HTR-8/SVneo (cell line): Measurements from ENCODE around the gene ADGRE2.

Experiments used
- DNase-seq: peaks from one replicate; pipeline ENCODE4 v3.0.0; 2011; ENCODE audit warnings: low spot score, mixed read lengths; ENCODE audit not compliant: insufficient read length
- FAIRE-seq: peaks from 2 replicates; lab custom pipeline; 2011; peaks lifted over from hg19 to GRCh38; lab: Jason Lieb, UNC

Gene ADGRE2

GRCh38 chr19:14683439-14683838 lies 94.9 kb downstream of the ADGRE2 start:
- FAIRE-seq (no peak), DNase-seq (no peak)
